Subcutaneous adipose tissue (tissue), 4 donors: ENCODE measurements around the gene ST8SIA6. TPM values are rescaled to one million over a fixed set of nuclear protein-coding genes. Genes with fewer than 3 reads are reported as not detected.

Experiments used
- total RNA-seq, 4 donors: library from RNA; depleted of rRNA; stranded (reverse); fragments of >200 nt; gene quantifications; one replicate each; pipeline ENCODE4 v1.1.0, GENCODE V29; 2016
- TF ChIP-seq, protein P1 (sequence below): fragments of 450-650 bp; IDR thresholded peaks from one replicate; pipeline ENCODE4 v1.5.1; 2016; ENCODE audit warnings: low read depth, mild to moderate bottlenecking, control low read depth, antibody characterized with exemption, moderate library complexity

ST8SIA6 gene
- total RNA-seq, 4 donors from 2014 or later, result 0.51 to 3.0 (median 1.3) TPM; not detected in 1

GRCh38 chr10:17422931-17423330 lies 31.5 kb downstream of the ST8SIA6 start:
- TF ChIP-seq, protein P1, sequence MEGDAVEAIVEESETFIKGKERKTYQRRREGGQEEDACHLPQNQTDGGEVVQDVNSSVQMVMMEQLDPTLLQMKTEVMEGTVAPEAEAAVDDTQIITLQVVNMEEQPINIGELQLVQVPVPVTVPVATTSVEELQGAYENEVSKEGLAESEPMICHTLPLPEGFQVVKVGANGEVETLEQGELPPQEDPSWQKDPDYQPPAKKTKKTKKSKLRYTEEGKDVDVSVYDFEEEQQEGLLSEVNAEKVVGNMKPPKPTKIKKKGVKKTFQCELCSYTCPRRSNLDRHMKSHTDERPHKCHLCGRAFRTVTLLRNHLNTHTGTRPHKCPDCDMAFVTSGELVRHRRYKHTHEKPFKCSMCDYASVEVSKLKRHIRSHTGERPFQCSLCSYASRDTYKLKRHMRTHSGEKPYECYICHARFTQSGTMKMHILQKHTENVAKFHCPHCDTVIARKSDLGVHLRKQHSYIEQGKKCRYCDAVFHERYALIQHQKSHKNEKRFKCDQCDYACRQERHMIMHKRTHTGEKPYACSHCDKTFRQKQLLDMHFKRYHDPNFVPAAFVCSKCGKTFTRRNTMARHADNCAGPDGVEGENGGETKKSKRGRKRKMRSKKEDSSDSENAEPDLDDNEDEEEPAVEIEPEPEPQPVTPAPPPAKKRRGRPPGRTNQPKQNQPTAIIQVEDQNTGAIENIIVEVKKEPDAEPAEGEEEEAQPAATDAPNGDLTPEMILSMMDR, result no peak

DNA sequence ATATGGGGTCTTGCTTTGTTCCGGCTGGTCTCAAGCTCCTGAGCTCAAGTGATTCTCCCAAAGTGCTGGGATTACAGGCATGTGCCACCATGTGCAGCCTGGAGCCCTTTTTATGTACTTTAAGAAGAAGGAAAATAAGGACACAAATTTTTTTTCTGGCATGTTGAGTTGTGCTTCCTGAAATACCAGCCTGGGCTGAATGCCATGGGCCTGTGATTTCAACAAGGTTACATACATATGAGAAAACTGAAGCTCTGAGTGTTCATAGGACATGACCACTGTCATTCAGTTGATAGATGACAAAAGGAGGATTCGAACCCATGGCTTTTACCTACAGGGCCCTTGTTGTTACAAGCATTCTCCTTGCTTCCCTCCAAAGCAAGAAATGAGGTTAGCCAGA lies 36.1 kb downstream of the ST8SIA6 start:
- TF ChIP-seq, protein P1, result no peak

GRCh38 chr10:17416442-17417211 lies 37.8 kb downstream of the ST8SIA6 start:
- TF ChIP-seq, protein P1, result no peak

DNA sequence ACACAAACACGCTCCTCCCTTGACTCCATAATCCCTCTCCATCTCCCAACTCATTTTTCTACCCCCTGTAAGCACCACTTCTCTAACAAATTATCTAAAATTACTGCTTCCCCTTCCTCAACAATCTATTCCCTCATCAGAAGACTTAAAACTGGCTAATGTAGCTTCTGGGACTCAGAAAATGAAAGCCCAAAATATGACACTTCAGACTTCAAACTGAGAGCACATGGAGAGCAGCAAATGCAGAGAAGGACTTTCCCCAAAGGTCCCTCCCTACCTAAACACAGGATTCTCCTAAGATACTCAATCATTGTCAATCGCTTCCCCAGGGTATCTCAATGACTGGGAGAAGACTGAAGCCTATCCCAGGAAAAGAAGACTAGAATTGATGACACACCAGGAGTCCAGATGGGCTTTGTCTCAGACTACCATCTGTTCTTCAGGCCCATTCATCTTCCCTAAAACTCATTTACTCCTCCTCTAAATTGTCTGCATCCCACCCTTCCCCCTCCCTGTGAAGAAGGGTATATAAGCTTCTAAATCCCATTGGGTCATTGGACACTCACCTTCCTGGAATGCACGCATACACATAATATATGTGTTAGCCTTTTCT lies 39.2 kb downstream of the ST8SIA6 start:
- TF ChIP-seq, protein P1, result no peak

- TF ChIP-seq, protein P1, result no peak
Observed at GRCh38 chr10:17414484-17414883, 39.9 kb downstream of the ST8SIA6 start.

DNA sequence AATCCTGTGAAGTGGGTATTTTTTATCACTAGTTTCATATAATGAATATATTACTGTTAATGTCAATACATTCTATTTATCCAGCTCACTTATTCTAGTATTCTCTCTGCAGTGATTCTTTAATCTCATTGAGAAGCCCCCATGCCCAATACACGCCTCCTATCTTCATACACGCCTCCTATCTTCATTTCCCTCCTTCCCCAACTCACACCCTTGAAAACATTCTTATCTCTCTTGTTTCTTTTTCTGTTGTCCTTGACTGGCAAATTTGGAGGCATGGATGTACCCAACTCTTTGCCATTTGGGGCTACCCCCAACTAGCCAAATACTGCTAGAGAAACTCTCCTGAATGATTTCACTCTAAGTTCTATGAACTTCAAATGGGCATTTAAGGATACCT lies 40.5 kb downstream of the ST8SIA6 start:
- TF ChIP-seq, protein P1, result no peak

DNA sequence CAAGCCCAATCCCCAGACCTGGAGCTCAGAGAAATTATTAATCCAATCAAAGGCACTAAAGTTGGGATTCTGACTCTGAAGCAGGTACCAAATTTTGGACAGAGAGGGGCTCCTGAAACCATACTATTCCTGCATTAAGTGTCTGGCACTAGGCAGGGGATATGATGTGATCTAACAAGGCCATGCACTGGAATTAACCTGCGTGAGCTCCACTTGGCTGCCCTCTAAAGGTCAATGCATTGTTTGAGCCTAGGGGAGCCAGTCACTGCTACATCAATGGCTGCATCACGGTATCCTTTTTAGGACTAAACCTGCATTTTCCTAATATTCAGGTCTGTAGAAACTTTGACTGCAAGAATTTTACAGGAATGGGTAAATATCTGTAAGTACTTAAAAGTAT lies 42.1 kb downstream of the ST8SIA6 start:
- TF ChIP-seq, protein P1, result no peak
